C1 segment of cervical spinal cord (tissue), 14 donors: Measurements from ENCODE around the gene GFAP.

Experiments used
- DNase-seq, 14 donors: peaks; one replicate each; lab custom pipeline; 2025; lab: John Stamatoyannopoulos, UW

Gene GFAP

GRCh38 chr17:44903012-44903685 lies 12.2 kb downstream of the GFAP start:
- DNase-seq: no peak

DNA sequence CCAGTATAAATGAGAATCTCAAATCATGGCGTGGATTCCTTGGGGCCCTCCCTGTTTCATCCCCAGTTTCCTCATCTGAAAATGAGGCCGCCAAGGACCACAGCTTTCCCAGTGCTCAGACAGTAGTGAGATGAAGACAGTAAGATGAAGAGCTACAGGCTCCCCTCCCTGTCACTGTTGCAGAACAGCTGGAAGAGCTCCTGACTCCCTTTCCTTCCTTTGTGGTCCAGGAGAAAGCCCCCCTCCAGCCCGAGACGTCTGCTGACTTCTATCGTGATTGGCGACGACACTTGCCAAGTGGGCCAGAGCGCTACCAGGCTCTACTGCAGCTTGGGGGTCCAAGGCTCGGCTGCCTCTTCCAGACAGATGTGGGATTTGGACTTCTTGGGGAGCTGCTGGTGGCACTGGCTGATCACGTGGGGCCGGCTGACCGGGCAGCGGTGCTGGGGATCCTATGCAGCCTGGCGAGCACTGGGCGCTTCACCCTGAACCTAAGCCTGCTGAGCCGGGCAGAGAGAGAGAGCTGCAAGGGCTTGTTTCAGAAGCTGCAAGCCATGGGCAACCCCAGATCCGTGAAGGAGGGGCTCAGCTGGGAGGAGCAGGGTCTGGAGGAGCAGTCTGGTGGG lies 13.1 kb downstream of the GFAP start:
- peak in 2 of 14 donors; percentile 29 to 37 for DNase-seq

- no peak for DNase-seq
These were observed 13.8 kb downstream of the GFAP start for GRCh38 chr17:44901411-44901921.

DNA sequence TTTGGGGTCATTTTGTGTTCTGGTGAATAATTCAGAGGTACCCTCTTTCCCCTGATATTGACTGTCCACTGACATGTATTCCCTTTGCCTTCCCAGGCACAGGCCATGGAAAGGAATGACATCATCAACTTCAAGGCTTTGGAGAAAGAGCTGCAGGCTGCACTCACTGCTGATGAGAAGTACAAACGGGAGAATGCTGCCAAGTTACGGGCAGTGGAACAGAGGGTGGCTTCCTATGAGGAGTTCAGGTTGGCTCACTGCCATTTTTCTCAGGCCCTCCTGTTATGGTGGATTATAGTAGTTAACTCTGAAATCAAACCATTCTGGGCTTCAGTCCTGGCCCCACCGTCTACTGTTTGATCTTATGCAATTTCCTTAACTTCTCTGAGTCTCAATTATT lies 14.4 kb downstream of the GFAP start:
- DNase-seq: peak in 1 of 14 donors; percentile 15

DNA sequence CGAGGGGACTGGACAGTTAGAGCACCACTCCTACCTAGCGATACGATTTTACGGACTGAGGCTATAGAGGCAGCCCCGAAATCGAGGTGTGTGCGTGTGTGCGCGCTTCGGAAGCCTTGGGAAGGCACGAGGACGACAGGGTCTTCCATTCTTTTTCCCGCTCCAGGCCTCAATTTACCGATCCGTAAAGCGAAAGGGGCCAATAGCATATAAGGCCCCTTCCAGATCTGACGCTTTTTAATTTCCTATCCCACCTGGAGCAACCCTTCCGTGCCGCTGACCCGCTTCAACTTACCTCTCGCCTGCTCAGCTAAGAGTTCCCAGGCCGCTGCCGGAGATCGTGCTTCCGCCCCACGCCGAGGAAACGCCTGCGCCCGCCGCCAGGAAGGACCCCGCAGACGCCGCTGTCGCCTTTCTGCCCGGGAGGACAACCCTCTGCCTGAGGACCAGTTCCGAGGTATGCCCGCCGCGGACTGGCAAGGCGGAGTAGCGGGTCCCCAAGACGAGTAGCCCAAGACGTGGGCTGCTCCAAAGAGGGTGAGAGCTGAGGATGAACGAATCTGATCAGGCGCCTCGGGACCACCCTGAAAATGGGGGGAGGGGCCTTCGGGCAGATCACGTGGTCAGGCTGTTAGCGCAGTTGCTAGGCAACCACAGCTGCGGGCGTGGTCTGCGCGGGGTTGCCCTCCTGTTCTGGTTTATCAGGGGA lies 16.1 kb downstream of the GFAP start, which contains the start of gene EFTUD2:
Gene EFTUD2 (minus strand): TSS at position 372 of the 709 bp plus-strand sequence. CDS start 4,924 bp downstream, outside the sequence.
- DNase-seq: peak; percentile 85 to 100 (median 94)

GRCh38 chr17:44898768-44899073 lies 16.6 kb downstream of the GFAP start:
- no peak for DNase-seq

DNA sequence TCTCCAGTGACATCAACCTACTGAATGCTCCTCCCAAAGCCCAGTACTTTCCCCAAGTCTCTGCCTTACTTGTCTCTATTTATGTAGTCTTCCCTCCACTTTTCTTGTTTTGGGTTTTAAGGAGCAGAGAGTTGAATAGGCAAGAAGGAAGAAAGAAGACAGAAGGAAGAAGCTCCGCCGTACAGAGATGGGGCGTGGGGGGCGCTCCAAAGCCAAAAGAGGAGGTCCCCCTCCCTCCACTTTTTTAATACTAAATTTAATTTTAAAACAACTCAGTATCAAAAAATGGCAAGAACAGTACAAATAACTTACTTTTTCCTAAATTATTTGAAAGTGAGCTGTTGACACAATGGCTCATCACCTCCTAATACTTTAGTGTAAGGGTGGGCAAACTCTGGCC lies 20.7 kb downstream of the GFAP start:
- no peak for DNase-seq

DNA sequence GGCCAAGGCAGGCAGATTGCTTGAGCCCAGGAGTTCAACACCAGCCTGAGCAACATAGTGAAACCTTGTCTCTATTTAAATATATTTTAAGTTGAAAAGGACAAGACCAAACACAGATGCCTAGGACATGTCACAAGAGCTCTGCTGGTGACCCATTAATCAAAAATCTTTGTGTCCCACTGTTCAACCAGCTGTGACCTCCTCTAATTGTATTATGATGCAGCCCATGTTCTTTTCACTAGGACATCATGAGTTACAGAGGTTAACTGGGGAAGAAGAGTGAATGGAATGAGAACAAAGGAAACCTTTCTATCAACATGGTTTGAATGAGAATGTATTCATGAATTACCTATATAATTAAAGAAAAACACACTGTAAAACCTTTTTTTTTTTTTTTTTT lies 23.1 kb downstream of the GFAP start:
- no peak for DNase-seq

DNA sequence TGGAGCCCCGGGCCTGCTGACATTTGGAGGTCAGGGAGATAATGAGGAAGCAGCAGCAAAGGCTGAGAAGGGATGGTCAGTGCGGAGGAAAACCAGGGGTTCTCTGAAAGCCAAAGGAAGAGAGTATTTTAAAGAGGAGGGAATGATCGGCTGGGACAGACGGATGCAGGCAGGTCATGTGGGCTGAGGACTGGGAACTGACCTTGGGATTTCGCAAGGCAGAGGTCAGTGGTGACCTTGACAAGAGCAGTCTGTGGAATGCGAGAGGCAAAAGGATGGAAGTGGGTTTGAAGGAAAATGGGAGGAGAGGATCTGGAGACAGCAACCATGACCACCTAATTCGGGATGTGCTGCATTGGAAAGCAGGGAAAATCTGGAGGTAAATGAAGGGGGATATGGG lies 26.3 kb downstream of the GFAP start:
- no peak for DNase-seq

DNA sequence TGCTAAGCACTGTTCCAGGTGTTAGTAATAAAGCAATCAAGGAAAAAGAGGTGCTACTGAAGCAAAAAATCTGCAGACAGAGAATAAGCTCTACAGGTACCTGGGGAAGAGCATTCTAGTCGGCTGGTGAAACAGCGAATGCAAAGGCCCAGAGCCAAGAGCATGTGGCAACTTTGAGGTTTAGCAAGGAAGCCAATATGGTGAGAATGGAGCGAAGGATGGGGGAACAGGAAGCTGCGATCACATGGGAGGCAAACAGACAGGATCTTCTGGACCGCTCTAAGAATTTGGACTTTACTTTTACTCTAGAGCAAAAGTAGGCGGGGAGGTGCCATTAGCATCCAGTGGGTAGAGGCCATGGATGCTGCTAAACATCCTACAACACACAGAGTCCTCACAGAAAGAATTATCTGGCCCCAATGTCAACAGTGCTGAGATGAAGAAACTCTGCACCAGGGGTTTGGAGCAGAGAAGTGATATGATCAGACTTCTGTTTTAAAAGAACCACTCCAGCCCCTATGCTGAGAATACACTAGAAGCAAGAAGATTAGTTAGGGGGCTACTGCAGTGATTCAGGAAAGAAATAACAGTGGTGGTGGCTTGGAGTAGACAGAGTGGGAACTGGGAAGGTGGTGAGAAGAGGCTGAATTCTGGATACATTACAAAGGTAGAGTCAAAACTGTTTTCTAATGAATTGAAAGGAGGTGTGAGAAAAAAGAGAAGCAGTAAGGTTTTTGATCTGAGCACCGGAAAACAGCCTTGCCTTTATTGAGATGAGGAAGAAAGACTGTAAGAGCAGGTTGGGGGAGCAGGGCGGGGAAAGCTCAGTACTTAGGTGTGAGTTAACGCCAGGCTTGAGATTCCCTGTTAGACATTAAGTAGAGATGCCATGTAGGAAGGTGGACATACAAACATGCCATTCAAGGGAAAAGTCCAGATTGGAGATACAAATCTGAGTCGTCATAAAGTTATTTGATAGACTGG lies 27.0 kb downstream of the GFAP start:
- DNase-seq: no peak

DNA sequence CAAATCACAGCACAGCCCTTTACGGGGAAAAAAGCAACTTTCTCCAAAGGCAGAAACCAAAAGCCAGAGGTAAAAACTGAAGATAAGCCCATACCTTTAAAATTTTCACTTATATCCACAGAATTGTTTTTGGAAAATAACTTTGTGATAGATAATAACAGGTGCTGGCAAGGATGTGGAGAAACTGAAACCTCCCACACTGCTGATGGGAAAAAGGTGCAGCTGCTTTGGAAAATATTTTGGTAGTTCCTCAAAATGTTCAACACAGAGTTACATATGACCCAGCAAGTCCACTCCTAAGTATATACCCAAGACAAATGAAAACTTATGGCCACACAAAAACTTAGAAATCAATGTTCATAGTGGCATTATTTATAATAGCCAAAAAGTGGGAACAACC lies 28.3 kb downstream of the GFAP start:
- DNase-seq: no peak

GRCh38 chr17:44884941-44885340 lies 30.4 kb downstream of the GFAP start:
- DNase-seq: no peak

GRCh38 chr17:44881145-44881544 lies 34.2 kb downstream of the GFAP start:
- no peak for DNase-seq

- DNase-seq: no peak
These were observed 35.2 kb downstream of the GFAP start for GRCh38 chr17:44880062-44880461.

GRCh38 chr17:44879376-44879775 lies 35.9 kb downstream of the GFAP start:
- DNase-seq: no peak

- DNase-seq: peak in 1 of 14 donors; percentile 22
These were observed 36.6 kb downstream of the GFAP start for GRCh38 chr17:44878627-44879221.

GRCh38 chr17:44877121-44877520 lies 38.2 kb downstream of the GFAP start:
- DNase-seq: no peak

DNA sequence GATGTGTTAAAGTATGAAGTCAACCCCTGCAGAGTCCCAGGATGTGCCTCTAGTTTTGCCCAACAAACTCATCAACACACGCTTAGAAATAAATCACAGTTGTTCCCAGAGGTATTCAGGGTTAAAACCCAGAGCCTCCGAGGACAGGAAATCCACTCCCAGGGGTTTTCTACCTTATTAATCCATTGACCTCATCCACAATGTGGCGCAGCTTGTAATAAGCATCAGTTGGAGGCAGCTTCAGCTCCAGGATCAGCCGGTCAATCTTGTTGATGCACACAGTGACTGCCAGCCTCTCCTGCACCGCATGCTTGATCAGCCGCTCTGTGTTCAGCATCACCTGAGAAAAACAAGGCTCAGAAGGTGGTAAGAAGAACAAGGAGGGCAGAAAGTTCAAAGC lies 39.5 kb downstream of the GFAP start:
- DNase-seq: no peak

DNA sequence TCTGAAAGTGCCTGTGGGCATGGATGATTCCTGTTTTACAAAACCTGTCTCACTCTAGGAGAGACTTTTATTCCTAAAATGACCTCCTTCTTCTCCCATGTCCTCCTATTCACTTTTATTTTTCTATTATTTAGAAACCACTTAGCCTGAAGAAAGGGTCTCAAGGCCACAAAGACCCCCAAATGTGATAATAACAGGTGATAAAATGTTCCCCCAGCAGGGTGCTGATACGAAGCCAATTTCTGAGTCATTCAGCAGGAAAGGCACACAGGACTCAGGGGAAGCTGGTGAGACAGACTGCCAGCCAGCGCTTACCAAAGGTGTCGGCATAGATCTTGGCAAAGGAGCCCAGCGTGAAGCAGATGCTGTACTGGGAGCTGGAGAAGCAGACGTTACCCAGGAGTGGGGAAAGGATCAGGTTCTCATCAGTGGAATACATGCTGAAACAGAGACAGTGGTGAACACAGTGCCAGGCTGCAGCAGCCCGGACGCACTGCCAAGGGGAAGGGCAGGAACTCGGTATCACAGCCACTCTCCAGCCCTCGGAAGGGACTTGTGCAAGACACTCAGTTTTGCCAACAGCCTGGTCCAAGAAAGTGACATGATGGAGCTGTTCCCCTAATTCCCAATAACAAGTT lies 43.0 kb downstream of the GFAP start:
- peak in 5 of 14 donors; percentile 2 to 64 (median 6) for DNase-seq

GRCh38 chr17:44871556-44871955 lies 43.7 kb downstream of the GFAP start:
- no peak for DNase-seq

GRCh38 chr17:44867841-44868240 lies 47.5 kb downstream of the GFAP start:
- no peak for DNase-seq
